ENCODE data around the gene HES7. TPM values are rescaled to one million over a fixed set of nuclear protein-coding genes. Genes with fewer than 3 reads are reported as not detected.

Gene HES7
- total and polyA plus RNA-seq, 9 of the 15 experiments (the other 6 are each of a cell fraction or from before 2014, with no cell fraction given), result 0.03 to 1.7 (median 0.14) TPM; not detected in 1

GRCh38 chr17:8151120-8151640 is 27.3 kb upstream of the HES7 start (continued):
- TF ChIP-seq ZC3H11A (IDR thresholded peaks at IDR 0.05; ENCODE audit: low read depth, low read length) (no peak), SAFB (IDR thresholded peaks at IDR 0.05; ENCODE audit: borderline replicate concordance, low read depth, low read length) (no peak), BHLHE40 (IDR thresholded peaks at IDR 0.05; ENCODE audit: low read length) (peak; percentile 50; the same call in 1 of the 2 replicates), RBBP5 (IDR thresholded peaks at IDR 0.05; ENCODE audit: borderline replicate concordance, insufficient read depth, low read length, poor library complexity, severe bottlenecking) (peak; percentile 4), CAMTA2 (CRISPR knock-in tag; conservative IDR thresholded peaks at IDR 0.05) (no peak), ZNF57 (CRISPR knock-in tag; IDR thresholded peaks at IDR 0.05) (no peak), ZNF449 (CRISPR knock-in tag; IDR thresholded peaks at IDR 0.05) (no peak), FUS (optimal IDR thresholded peaks at IDR 0.05; ENCODE audit: low read depth, low read length) (no peak), ZNF668 (CRISPR knock-in tag; IDR thresholded peaks at IDR 0.05) (no peak), HEY1 (CRISPR knock-in tag; IDR thresholded peaks at IDR 0.05; ENCODE audit: borderline replicate concordance) (no peak), NRF1 (conservative IDR thresholded peaks at IDR 0.05 in 1 of 2, IDR thresholded peaks at IDR 0.05 in 1 of 2) (peak; percentile 96 to 97), HDAC2 (IDR thresholded peaks at IDR 0.05) (no peak), POLR2G (IDR thresholded peaks at IDR 0.05; ENCODE audit: low read depth, low read length) (peak; percentile 56; the same call in 1 of the 2 replicates), HNRNPK (IDR thresholded peaks at IDR 0.05; ENCODE audit: low read depth, low read length, poor library complexity, severe bottlenecking) (no peak), HIVEP1 (CRISPR knock-in tag; IDR thresholded peaks at IDR 0.05) (no peak), CC2D1A (IDR thresholded peaks at IDR 0.05) (no peak), CTBP1 (IDR thresholded peaks at IDR 0.05; ENCODE audit: borderline replicate concordance) (no peak), ZNF174 (CRISPR knock-in tag; IDR thresholded peaks at IDR 0.05) (no peak)
- TF ChIP-seq, protein P1, sequence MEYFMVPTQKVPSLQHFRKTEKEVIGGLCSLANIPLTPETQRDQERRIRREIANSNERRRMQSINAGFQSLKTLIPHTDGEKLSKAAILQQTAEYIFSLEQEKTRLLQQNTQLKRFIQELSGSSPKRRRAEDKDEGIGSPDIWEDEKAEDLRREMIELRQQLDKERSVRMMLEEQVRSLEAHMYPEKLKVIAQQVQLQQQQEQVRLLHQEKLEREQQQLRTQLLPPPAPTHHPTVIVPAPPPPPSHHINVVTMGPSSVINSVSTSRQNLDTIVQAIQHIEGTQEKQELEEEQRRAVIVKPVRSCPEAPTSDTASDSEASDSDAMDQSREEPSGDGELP (CRISPR knock-in tag; IDR thresholded peaks at IDR 0.05; ENCODE audit: borderline replicate concordance), result peak; percentile 97
- TF ChIP-seq, protein P2, sequence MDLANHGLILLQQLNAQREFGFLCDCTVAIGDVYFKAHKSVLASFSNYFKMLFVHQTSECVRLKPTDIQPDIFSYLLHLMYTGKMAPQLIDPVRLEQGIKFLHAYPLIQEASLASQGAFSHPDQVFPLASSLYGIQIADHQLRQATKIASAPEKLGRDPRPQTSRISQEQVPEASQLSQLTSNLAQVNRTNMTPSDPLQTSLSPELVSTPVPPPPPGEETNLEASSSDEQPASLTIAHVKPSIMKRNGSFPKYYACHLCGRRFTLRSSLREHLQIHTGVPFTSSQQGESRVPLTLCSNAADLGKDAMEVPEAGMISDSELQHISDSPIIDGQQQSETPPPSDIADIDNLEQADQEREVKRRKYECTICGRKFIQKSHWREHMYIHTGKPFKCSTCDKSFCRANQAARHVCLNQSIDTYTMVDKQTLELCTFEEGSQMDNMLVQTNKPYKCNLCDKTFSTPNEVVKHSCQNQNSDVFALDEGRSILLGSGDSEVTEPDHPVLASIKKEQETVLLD (IDR thresholded peaks at IDR 0.05), result no peak
- TF ChIP-seq, protein P3, sequence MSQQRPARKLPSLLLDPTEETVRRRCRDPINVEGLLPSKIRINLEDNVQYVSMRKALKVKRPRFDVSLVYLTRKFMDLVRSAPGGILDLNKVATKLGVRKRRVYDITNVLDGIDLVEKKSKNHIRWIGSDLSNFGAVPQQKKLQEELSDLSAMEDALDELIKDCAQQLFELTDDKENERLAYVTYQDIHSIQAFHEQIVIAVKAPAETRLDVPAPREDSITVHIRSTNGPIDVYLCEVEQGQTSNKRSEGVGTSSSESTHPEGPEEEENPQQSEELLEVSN (IDR thresholded peaks at IDR 0.05; ENCODE audit: borderline replicate concordance in 1 of 2, extremely low read depth in 1 of 2, insufficient read depth in 1 of 2, insufficient read length in 1 of 2, low read depth in 1 of 2, low read length in 1 of 2, poor library complexity in 1 of 2, severe bottlenecking in 1 of 2), result peak; percentile 11 to 62

Measured in K562 (cell line).